GM19239 (cell line): ENCODE measurements around the gene FIGLA.
"Not testable (repeated sequence)": the region's sequence is repeated elsewhere in the genome, so short reads cannot be mapped to it uniquely, and the experiment has no call there.

Source experiments
- DNase-seq: peaks from one replicate; pipeline ENCODE4 v3.0.0; 2011; ENCODE audit warnings: low spot score; ENCODE audit not compliant: insufficient read length
- FAIRE-seq: peaks from 2 replicates; lab custom pipeline; 2011; peaks lifted over from hg19 to GRCh38; lab: Jason Lieb, UNC

FIGLA gene

DNA sequence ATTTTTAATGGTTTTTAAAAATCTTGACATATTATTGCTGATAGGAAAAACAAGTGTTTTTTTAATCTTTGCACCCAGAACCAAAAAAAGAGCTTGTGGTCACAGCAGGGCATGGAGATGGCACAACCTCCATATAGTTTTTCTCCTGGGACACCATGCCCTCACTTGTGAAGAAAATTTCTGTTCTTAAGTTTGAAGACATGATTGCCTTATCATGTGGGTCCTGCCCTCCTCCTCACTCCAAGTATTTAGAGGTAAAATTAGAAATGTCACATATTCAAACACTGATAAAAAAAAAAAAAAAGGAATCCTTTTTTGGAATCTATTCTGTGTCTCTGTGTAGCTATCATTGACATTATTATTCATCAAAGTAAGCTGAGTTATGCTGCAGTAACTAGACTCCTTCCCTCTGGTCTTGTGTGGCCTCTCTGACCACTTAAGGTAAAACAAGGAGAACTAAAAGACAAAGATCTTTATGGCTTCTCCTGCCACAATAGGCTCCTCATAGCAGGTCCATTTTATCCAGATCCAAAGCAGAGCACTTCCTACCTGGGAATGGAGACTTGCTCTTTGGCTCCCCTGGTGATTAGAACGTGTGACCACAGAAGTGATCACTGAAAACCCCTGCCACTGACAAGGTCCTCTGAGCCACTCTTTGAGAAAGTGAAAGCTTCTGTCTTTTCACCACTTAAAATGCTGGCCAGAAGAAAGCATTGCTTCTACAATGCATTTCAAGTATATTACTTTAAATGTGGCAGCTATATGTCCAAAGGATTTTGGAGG lies 42.2 kb downstream of the FIGLA start:
- FAIRE-seq (no peak), DNase-seq (no peak)

DNA sequence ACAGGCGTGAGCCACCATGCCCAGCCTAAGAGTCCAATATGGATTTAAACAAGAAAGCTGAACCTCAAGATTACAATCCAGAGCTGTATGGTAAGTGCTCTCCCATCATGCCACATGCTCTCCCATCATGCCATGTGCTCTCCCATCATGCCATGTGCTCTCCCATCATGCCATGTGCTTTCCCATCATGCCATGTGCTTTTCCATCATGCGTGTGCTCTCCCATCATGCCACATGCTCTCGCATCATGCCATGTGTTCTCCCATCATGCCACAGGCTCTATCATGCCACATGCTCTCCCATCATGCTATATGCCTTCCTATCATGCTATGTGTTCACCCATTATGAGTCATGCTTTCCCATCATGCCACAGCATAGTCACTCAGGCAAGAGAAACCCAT lies 43.2 kb downstream of the FIGLA start:
- FAIRE-seq (no peak), DNase-seq (no peak)

DNA sequence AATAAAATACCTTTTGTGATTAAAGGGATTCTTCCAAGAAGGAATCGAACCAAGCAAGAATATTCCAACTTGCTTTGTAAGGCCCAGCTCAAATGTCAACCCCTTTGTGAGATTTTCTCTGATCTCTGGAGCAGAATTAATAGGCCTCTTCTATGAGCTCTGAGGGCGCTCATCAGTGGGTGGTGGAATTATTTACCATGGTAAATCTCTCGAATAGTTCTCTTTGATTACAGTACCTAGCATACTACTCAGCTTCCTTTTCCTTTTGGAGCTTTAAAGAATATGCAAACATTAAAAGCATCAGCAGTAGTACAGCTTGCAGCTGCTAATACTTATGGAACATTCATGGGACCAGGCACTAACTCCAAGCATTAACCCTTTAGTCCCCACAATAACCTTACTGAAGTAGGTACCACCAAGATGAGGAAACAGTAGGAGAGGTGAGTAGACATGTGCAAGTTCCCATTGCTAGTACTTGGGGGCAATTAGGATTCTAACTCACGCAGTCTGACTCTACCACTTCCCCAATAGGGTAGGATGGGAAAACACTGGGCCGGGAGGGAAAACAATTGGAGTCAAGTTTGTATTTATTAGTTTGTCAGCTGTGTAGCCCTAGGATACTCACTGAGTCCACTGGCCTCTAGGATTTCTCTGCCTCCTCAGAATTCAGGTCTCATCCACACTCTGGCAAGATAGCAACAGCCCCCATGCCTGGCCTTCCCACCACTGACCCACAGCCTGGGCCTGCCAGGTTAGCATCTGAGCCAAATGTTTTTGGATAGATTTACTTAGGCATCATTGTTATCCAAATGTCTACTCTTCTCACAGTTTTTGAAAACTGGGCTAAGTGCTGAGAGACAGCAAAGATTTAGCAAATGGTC lies 44.1 kb downstream of the FIGLA start:
- FAIRE-seq = no peak

GRCh38 chr2:70745276-70745825 lies 45.1 kb downstream of the FIGLA start:
- DNase-seq (no peak), FAIRE-seq (no peak)

More for the DNA sequence above, 44.1 kb downstream of the FIGLA start:
- no peak for DNase-seq

- DNase-seq (no peak), FAIRE-seq (no peak)
These were observed 46.0 kb downstream of the FIGLA start for GRCh38 chr2:70744397-70744796.

DNA sequence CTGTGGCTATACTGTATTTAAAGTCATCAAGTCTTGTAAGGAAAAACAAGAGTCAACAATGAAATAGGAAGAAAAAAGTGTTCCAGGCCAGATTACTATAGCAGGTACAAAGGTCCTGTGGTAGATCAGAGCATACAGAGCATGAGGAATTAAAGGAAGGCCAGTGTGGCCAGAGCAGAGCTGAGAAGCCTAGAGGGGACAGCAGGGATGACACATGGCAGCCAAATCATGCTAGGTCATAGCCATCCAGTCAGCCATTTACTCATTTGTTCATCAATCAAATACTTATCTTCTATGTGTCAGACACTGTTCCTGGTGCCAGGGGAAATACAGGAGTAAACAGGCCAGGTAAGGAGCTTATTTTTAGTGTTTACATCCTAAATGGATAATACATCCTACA lies 46.8 kb downstream of the FIGLA start:
- DNase-seq (no peak), FAIRE-seq (no peak)

DNA sequence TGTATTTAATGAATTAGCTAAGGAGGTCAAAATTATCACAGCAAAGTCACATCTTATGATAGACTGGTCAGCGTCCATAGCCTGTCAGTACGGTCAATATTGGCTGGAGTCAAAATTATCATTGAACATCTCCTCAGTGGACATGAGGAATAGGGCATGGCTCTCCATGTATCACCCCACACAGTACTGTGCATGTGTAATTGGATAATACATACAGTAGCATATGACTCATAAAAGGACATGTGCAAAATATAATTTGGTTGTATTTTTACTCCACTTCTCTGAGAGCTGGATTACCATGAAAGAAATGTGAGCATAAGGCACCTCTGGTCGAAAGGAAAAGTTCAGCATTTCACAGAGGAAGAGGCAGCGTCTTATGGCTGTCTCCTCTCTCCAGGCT lies 47.4 kb downstream of the FIGLA start:
- FAIRE-seq = no peak

GRCh38 chr2:70739492-70739891 lies 51.0 kb downstream of the FIGLA start:
- FAIRE-seq, DNase-seq: not testable (repeated sequence)

More for the DNA sequence above, 47.4 kb downstream of the FIGLA start:
- DNase-seq = no peak

GRCh38 chr2:70738159-70738558 lies 52.3 kb downstream of the FIGLA start:
- no peak for DNase-seq

DNA sequence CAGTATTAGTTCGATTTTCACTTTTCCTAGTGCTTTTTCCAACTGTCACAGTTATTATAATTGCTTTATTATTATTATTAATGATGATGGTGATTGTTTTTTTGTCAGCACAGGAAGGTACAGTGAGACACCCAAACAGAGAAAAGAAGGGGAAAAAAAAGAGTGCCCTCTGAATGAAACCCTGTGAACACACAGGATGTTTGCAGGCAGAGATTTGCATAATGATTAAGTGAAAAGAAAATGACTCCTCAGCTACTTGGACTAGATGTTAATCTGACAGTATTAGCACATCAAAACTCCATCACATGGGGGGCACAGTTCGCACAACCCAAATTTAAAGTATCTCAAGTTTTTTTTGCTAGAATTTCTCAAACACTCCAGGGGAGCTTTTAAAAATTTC lies 55.4 kb downstream of the FIGLA start:
- FAIRE-seq (no peak), DNase-seq (no peak)

More at GRCh38 chr2:70738159-70738558, 52.3 kb downstream of the FIGLA start:
- FAIRE-seq = no peak

GRCh38 chr2:70733646-70734180 lies 56.7 kb downstream of the FIGLA start:
- FAIRE-seq = no peak
- DNase-seq = no peak

DNA sequence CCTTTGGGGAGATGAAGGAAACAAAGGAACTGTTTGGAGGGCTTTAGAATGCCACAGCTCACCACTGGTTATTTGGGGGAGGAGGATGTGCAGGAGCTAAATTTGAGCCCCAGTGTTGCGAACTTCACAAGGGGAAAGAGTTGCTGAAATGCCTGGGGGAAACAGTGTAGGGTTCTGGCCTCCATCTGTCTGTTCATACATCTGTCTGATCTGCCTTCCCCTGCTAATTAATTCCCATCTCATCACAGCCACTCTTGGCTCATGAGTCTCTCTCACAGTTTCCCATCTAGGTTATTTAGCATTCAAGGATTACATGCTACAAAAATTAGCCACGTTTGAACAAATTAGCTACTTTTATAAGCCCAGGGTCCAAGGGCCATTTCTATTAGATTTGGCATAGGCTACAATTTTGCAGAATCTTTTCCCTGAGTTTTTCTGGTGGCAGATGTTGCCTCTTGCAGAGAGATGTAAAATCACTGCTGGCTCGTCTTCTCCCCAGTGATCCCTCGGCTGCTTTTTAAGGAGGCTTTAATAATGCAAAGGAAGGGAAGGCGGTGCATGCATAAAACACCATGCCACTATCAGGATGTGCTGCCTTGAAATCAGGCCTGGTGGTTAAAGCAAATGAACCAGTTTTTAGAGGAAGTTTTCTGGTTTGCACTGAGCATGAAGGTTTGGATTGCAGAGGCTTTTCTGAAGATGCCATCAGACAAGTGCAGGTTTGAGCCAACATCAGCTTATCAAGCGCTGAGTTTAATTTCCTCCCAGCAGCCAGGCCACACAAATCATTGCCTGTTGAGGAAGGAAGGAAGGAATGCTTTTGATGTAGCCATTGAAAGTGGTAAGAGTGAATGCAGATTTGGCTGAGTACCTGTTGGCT lies 57.4 kb downstream of the FIGLA start:
- FAIRE-seq = no peak

DNA sequence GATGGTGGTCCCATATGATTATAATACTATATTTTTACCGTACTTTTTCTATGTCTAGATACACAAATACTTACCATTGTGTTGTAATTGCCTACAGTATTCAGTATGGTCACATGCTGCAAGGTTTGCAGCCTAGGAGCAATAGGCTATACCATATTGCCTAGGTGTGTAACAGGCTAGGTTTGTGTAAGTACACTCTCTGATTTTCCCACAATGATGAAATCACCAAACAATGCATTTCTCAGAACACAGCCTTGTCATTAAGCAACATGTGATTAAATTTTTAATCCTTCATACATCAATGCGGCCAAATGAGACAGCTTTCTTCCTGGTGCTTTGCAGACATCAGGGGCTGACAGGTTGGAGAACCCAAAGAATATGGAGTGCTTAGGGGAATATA lies 59.7 kb downstream of the FIGLA start:
- FAIRE-seq = no peak

More for the DNA sequence above, 57.4 kb downstream of the FIGLA start:
- DNase-seq = no peak

DNA sequence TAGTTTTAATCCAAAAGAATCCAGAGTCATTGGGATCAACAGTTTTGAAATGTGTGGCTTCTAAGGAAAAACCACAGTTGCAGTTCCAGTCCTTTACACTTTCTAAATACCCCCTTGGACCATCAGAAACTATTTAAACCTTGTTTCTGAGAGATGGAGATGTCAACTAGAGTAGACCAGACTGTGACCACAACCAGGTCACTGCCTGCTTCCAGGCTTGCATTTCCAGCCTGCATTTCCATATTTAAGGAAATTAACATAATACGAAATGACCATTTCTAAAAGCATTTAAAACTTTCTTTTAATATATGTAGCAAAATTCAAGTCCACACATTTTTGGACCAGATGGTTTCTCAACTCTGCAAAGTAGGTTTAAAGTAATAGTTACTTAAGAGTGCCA lies 60.8 kb downstream of the FIGLA start:
- DNase-seq (no peak), FAIRE-seq (no peak)

More for the DNA sequence above, 59.7 kb downstream of the FIGLA start:
- no peak for DNase-seq

GRCh38 chr2:70728128-70728527 lies 62.3 kb downstream of the FIGLA start:
- DNase-seq = no peak
- no peak for FAIRE-seq
